Urinary bladder (tissue), 4 donors: ENCODE data around the gene PLXNB2. TPM values are rescaled to one million over a fixed set of nuclear protein-coding genes. Genes with fewer than 3 reads are reported as not detected.

Experiments used
- DNase-seq: peaks from one replicate; pipeline ENCODE4 v3.0.0-alpha.2; 2015; ENCODE audit errors: extremely low spot score
- H3K27ac ChIP-seq: one replicate; pipeline ENCODE4 v1.5.1; 2013; ENCODE audit warnings: low read depth, mild to moderate bottlenecking, moderate library complexity
- H3K36me3 ChIP-seq: one replicate; pipeline ENCODE4 v1.6.1; 2013; ENCODE audit warnings: mild to moderate bottlenecking, moderate library complexity; ENCODE audit not compliant: insufficient read depth
- H3K4me1 ChIP-seq: one replicate; pipeline ENCODE4 v1.6.1; 2013; ENCODE audit warnings: mild to moderate bottlenecking, moderate library complexity; ENCODE audit not compliant: insufficient read depth
- H3K4me3 ChIP-seq: one replicate; pipeline ENCODE4 v1.5.1; 2013; ENCODE audit warnings: low read depth, low read length
- WGBS: extraction: QIAGEN DNeasy Blood & Tissue Kit; methylation state at CpG from one replicate; pipeline ENCODE4 v1.1.7; 2013; 5-methylcytosine and 5-hydroxymethylcytosine counted together
- polyA plus RNA-seq: library from polyadenylated mRNA; stranded (reverse); fragments of 200-250 nt; gene quantifications from one replicate; pipeline ENCODE4 v1.2.3, GENCODE V29; 2013
- total RNA-seq: library from RNA; depleted of rRNA; stranded (reverse); fragments of >200 nt; gene quantifications from one replicate; pipeline ENCODE4 v1.2.3, GENCODE V29; 2014
- donor health status: healthy with polysubstance abuse.
- donor health status: healthy.

Gene PLXNB2
- total and polyA plus RNA-seq, 2 donors, result 61.7 to 106 TPM

DNA sequence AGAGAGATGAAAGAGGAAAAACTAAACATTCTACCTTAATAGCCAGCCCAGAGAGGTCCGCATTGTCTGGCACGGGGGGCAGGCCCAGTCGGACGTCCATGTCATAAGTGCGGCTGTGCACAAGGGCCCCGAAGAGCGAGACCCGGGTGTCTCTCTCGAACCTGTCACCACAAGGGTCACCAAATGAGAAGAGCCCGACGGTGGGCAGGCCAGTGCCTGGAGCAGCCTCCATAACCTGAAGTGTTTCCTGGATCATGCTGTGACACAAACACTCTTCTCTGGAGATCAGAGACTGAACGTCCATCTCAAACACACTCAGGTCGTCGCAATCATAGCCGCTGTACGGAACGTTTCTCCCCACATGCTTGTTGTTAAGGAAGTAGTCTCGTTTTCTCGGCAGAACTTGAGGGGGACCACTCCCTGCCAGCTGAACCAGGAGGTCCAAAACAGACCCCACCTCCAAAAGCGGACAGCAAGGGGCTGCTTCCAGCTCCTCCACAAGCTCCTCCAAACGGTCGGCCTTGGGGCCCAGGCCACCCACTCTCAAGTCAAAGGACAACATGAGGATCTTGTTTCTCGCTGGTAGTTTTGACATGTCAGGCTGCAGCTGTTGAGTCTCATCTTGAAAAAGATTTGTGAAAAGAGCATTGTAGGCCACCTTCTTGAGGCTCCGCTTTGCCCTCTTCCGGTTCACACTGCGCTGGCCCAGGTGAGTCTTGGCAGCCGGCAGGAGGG lies 63.6 kb downstream of the PLXNB2 start:
- H3K4me3 ChIP-seq, result peak overlapping the region; percentile 82
- no peaks in the 10 kb centered on the region for H3K36me3 ChIP-seq
- H3K27ac ChIP-seq, result peak overlapping the region; percentile 75
- peaks cover 4% of the 10 kb centered on the region for H3K4me1 ChIP-seq
- no peak for DNase-seq
- 23% methylated on average over 27 of the region's 27 CpGs for WGBS

DNA sequence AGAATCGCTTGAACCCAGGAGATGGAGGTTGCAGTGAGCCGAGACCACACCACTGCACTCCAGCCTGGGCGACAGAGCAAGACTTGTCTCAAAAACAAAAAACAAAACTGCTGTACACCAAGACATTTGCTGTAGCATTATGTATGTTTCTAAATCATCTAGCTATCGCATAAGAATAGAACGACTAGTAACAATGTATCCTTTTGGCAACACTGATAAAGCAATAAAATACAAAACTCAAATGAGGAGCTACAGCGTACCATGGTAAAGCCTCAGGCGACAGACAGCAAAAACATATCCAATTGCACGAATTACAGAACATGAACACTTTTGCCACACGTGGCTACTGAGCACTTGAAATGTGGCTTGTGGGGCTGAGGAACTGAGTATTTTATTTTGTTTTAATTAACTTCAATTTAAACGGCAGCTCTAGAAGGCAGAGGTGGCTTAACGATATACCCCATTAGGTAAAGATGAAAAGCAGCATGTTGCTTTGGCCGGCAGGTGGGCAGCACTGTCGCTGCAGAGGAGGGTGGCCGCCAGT lies 65.0 kb downstream of the PLXNB2 start:
- 62% methylated on average over 14 of the region's 14 CpGs for WGBS
- H3K36me3 ChIP-seq, result no peaks in the 10 kb centered on the region
- H3K4me3 ChIP-seq, result peak overlapping the region; percentile 12
- no peak for DNase-seq
- no peak overlapping the region for H3K27ac ChIP-seq
- H3K4me1 ChIP-seq, result peaks cover 4% of the 10 kb centered on the region

DNA sequence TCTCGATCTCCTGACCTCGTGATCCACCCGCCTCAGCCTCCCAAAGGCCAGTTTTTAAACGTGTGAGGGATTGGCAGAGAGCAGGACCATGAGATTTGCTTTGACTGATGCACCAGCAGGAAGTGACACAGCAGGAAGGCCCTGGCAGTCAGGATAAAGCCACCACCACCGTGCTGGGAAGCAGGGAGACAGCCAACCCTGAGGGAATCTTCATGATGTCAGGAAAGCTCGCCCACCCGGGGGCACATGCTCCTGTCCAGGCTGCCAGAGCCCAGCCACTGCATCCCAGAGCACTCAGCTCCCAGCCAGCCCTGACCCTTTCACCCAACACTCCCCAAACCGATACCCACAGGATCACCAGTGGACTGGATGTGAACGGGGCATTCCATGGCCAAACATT lies 68.7 kb downstream of the PLXNB2 start:
- Histone ChIP-seq H3K36me3 (no peaks in the 10 kb centered on the region), H3K4me1 (peaks cover 4% of the 10 kb centered on the region), H3K4me3 (no peak overlapping the region), H3K27ac (no peak overlapping the region)
- WGBS, result 86% methylated on average over 9 of the region's 9 CpGs
- DNase-seq, result no peak

DNA sequence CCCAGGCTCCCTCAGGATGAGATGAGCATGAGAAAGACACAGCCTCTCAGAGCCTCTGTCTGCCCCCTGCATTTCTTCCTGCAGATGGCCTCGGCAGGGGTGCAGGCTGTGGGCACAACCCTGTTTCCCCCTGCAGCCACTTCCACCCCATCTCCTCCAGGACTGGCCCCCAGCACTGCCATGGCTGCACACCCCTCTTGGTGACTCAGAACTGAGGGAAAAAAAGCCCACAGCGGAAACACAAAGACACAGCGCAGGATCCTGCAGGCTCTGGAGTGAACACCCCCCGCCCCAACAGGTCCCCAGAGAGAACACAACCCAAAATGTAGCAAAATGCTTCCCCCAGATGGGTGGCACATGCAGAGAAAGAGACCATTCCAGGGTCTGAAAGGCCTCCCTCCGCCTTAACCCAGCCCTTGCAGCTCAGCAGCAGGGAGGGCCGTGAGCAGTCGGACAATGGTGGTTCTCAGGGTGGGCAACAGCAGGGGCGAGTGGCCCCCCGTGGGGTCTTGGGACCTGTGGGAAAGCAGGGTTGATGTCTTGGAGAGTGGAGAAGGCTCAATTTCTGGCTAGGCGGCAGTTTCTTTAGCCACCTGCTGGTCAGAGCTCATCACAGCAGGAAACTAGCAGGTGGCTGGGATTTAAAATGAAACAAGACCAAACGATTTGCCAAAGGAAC lies 70.6 kb downstream of the PLXNB2 start:
- no peak for DNase-seq
- no peaks in the 10 kb centered on the region for H3K36me3 ChIP-seq
- 64% methylated on average over 11 of the region's 11 CpGs for WGBS
- H3K4me3 ChIP-seq, result no peak overlapping the region
- H3K4me1 ChIP-seq, result no peaks in the 10 kb centered on the region
- no peak overlapping the region for H3K27ac ChIP-seq

DNA sequence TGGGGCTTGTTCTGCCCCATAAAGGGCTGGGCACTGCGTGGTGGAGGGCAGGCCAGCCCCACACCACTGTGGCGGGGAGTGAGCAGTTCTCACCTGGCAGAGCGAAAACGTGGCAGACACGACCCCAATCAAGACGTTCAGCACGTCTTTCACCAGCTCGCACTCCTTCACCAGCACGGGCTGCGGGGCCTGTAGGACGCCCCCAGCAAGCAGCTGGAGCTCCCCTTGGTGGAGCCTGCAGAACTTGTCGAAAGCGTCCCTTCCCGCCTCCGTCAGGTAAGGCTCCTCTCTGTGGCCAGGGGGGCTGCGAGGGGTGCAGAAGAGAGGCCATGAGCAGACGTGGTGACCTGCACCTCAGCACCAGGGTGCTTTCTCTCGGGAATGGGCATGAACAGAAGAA lies 74.2 kb downstream of the PLXNB2 start:
- DNase-seq, result no peak
- H3K27ac ChIP-seq, result no peak overlapping the region
- no peak overlapping the region for H3K4me3 ChIP-seq
- H3K36me3 ChIP-seq, result peaks cover 2% of the 10 kb centered on the region
- WGBS, result 92% methylated on average over 18 of the region's 18 CpGs
- H3K4me1 ChIP-seq, result no peaks in the 10 kb centered on the region

DNA sequence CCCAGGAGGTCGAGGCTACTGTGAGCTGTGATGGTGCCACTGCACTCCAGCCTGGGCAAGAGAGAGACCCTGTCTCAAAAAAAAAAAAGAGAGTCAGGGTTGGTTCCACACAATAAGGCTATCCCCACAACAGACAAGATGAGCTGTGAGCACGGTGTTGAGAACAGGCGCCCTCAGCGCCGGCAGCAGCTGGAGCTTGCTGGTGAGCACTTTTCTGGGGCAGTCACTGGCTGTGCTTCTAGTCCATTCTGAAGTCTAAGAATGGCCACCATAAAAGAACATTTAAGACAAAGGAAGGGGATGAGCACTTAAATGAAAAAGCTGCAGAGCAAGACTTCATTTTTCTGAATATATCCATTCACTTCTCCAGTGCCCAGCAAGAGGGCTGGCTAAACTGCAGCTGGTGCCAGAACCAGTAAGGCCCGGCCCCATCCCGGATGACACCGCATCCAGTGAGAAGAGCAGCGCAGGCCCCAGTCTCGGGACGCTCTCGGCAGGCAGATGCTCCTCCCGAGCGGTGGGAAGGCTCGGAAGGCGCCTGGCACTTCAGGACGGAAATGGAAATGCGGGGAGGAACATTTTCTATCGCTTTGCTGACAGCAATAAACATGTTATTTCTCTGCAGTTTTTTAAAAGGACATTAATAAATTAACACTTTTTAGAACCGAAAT lies 74.8 kb downstream of the PLXNB2 start:
- DNase-seq, result no peak
- Histone ChIP-seq H3K4me1 (no peaks in the 10 kb centered on the region), H3K27ac (no peak overlapping the region), H3K4me3 (no peak overlapping the region), H3K36me3 (peaks cover 2% of the 10 kb centered on the region)
- WGBS, result 91% methylated on average over 20 of the region's 20 CpGs

DNA sequence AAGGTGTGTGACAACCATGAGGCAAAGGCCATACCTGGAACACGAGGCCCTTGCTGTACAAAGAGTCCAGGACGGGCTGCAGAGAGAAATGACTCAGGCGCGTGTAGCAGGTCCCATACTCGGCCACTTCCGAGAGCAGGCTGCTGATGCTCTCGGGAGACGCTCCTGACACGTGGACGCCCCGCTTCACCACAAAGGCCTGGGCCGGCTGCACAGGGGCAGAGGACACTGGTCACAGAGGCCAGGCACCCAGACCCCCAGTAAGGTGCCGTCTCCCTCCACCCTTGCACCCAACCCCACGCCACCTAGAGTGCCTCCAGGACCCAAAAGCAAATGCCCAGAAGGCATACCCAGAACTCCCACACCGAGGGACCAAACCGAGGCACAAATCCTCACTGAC lies 78.1 kb downstream of the PLXNB2 start:
- Histone ChIP-seq H3K36me3 (peaks cover 5% of the 10 kb centered on the region), H3K4me3 (no peak overlapping the region), H3K27ac (no peak overlapping the region), H3K4me1 (no peaks in the 10 kb centered on the region)
- WGBS, result 96% methylated on average over 16 of the region's 16 CpGs
- no peak for DNase-seq

DNA sequence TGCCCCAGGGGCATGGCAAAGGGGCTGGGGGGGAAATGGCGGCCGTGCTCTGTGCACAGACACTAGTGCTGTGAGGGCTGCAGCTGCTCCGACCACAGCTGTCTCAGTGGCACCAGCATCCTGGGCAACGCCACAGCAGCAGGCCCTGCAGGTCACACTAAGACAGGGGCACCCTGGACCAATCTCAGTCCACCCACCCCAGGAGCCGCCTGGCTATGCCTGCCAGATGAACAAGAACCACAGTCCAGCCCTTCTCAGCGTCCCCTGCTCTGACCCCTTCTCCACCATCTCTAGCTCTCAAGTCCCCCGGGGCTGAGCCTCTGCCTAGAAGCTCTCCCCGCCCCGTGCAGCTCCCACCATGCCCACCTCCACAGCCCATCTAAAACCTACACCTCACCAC lies 79.1 kb downstream of the PLXNB2 start:
- peaks cover 5% of the 10 kb centered on the region for H3K36me3 ChIP-seq
- no peaks in the 10 kb centered on the region for H3K4me1 ChIP-seq
- 97% methylated on average over 9 of the region's 9 CpGs for WGBS
- no peak overlapping the region for H3K4me3 ChIP-seq
- H3K27ac ChIP-seq, result no peak overlapping the region
- no peak for DNase-seq

DNA sequence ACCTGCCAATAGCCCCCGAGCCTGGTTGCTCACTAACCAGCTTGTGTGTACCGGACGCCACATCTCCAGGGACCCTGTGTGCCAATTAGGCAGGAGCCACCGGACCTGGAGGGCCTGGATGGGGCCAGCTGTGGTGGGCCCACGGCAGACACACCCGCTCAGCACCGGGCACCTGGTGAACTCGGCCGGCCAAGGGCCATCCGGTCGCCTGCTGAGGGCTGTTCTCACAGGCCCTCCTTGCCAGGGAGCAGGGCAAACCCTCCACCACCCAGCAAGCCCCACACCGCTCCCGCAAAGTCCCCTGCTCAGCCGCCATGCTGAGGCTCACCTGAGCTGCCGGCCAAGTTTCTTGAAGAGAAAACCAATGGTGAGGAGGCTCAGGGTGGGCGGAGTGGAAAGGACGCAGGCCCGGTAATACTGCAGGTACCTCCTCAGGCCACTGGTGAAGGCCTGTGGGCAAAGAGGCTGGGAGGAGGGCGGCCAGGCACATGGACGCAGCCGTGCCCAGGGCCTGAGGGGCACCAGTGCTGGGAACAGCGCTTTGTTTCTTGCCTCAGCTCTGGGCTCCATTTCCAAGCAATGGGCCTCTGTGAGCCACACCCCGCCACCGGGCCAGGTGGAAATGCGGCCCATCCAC lies 79.7 kb downstream of the PLXNB2 start:
- H3K36me3 ChIP-seq, result peaks cover 8% of the 10 kb centered on the region

DNA sequence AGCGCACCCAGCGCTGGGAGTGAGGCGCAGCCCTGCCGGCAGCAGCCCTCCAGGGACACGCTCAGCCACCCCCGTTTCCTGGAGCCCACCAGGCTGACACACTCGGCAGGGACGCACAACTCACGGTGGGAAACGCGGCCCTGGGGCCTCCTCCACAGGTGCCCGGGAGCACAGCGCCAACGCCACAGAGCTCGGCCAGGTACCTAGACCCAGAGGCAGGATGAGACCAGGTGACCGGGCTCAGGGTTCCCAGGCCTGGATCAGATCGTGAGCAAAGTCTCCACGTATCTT lies 80.6 kb downstream of the PLXNB2 start:
- Histone ChIP-seq H3K4me1 (no peaks in the 10 kb centered on the region), H3K4me3 (no peak overlapping the region), H3K36me3 (peaks cover 8% of the 10 kb centered on the region), H3K27ac (no peak overlapping the region)
- WGBS, result 90% methylated on average over 18 of the region's 18 CpGs
- no peak for DNase-seq

More for the DNA sequence above, 79.7 kb downstream of the PLXNB2 start:
- H3K27ac ChIP-seq, result no peak overlapping the region
- 96% methylated on average over 25 of the region's 25 CpGs for WGBS
- no peaks in the 10 kb centered on the region for H3K4me1 ChIP-seq
- no peak for DNase-seq
- H3K4me3 ChIP-seq, result no peak overlapping the region

DNA sequence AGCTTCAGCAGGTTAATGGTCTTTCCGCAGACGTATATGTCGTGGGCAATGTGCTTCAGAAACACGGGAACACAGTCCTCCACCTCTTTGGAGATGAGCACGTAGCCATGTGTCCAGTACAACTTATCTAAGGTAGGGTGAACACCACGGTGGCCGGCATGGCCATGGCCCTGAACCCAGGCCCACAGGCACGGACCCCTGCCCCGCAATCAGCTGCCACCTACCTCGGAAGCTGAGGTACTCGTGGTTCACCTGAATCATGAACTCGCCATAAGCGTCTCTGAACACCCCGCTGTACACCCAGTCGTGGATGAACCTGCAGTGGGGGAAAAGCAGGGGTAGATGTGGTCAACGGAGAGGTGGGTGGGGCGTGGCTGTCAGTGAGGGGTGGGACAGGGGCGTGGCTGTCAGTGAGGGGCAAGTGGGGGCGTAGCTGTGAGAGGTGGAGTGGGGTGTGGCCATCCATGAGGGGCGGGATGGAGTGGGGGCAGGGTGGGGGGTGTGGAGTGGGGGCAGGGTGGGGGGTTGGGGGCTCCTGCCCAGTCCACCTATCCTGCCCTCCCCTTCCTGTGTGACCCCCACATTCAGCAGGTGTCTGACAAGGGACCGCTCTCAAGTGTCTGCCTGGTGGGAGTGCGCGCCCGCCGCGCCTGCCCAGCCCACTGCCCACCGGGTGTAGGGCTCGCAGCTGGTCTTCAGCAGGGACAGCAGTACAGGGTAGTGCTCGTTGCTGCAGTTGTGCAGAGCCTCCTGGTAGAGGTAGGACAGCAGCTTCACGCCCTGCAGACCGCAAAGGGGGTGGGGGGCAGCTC lies 81.2 kb downstream of the PLXNB2 start:
- DNase-seq, result no peak
- 93% methylated on average over 31 of the region's 31 CpGs for whole genome bisulfite sequencing
- Histone ChIP-seq H3K36me3 (peaks cover 8% of the 10 kb centered on the region), H3K27ac (no peak overlapping the region), H3K4me1 (no peaks in the 10 kb centered on the region), H3K4me3 (no peak overlapping the region)

DNA sequence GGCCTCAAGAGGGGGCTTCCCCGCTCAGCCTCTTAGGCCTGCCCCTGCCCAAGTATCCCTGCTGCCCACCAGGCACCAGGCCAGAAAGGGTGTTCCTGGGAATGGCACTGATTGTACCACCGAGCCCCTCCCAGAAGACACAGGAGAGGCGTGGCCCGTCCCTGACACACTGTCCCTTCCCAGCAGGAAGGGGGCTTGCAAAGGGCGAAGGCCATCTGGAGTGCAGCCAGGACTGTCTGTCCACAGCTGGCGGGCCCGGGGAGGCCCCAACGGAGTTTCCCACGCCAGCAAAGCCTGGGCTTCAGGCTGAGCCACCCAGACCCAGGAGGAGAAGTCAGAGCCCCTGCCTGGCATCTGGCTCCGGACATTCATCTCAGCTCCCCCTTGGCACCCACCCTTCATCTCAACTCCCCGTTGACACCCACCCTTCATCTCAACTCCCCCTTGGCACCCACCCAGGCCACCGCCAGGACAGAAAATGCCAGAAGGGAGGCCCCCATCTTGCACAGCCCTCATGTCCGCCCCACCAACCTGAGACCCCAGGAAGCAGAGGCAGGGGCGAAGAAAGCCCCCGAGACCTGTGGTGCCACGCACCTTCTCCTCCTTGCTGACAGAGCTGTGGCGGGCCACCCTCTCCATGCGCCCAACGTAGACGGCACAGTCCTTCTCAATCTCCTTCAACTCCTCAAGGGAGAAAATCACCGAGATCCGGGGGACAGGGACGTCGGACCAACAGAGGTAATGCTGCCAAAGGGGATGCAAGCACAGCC lies 82.1 kb downstream of the PLXNB2 start:
- Histone ChIP-seq H3K4me1 (no peaks in the 10 kb centered on the region), H3K27ac (no peak overlapping the region), H3K36me3 (peaks cover 8% of the 10 kb centered on the region), H3K4me3 (no peak overlapping the region)
- WGBS, result 86% methylated on average over 24 of the region's 24 CpGs
- no peak for DNase-seq
